A549 (cell line): ENCODE results near the gene HTRA2. TPM values are rescaled to one million over a fixed set of nuclear protein-coding genes. Genes with fewer than 3 reads are reported as not detected.

Experiments
- ATOH8 ChIP-seq: fragments of 250-450 bp; sonication (Bioruptor Pico); IDR thresholded peaks from 2 replicates; pipeline ENCODE4 v1.5.0; 2020; ENCODE audit warnings: low read depth, mild to moderate bottlenecking, moderate library complexity
- BCL3 ChIP-seq: fragments of >200 bp; sonication (Bioruptor Twin); formaldehyde crosslinking; IDR thresholded peaks from 3 replicates; pipeline ENCODE4 v1.6.1; 2016
- CBX2 ChIP-seq: fragments of 200-600 bp; sonication (generic); IDR thresholded peaks from 2 replicates; pipeline ENCODE4 v1.6.1; 2016; ENCODE audit warnings: low read depth, mild to moderate bottlenecking, borderline replicate concordance
- CBX8 ChIP-seq: fragments of 200-600 bp; sonication (generic); IDR thresholded peaks from 2 replicates; pipeline ENCODE4 v1.6.1; 2016
- CHD4 ChIP-seq: fragments of 200-600 bp; sonication (generic); IDR thresholded peaks from 2 replicates; pipeline ENCODE4 v1.6.1; 2016; ENCODE audit warnings: antibody characterized with exemption, mild to moderate bottlenecking, borderline replicate concordance
- EHMT2 ChIP-seq: fragments of 200-600 bp; sonication (generic); IDR thresholded peaks from 2 replicates; pipeline ENCODE4 v1.6.1; 2016; ENCODE audit warnings: antibody characterized with exemption, low read depth, mild to moderate bottlenecking, moderate library complexity
- EP300 ChIP-seq, 2 experiments: fragments of >200 bp; sonication (Bioruptor Twin); formaldehyde crosslinking; IDR thresholded peaks; 2 replicates in 1 of 2; 3 replicates in 1 of 2; pipeline ENCODE4 v1.6.1; 2016 to 2017
- ESRRA ChIP-seq: fragments of 150-350 bp; IDR thresholded peaks from 2 replicates; pipeline ENCODE4 v1.6.1; 2014; ENCODE audit warnings: mild to moderate bottlenecking, low read length, borderline replicate concordance
- FOSB ChIP-seq: fragments of 250-450 bp; sonication (Bioruptor Pico); IDR thresholded peaks from 2 replicates; pipeline ENCODE4 v1.5.0; 2020; ENCODE audit warnings: mild to moderate bottlenecking, moderate library complexity
- FOSL2 ChIP-seq, 2 experiments: fragments of 450-650 bp in 1 of 2; fragments of >200 bp in 1 of 2; sonication (Bioruptor Twin) in 1 of 2; formaldehyde crosslinking; IDR thresholded peaks; 2 replicates each; pipeline versions ENCODE4 v1.5.0 to v1.6.1; 2016 to 2020; ENCODE audit warnings: mild to moderate bottlenecking in 1 of 2, moderate library complexity in 1 of 2
- GATA3 ChIP-seq: IDR thresholded peaks from 2 replicates; pipeline ENCODE4 v1.6.1; 2012; ENCODE audit warnings: borderline replicate concordance
- HDAC2 ChIP-seq: fragments of 200-600 bp; sonication (generic); IDR thresholded peaks from 2 replicates; pipeline ENCODE4 v1.6.1; 2016
- HES2 ChIP-seq: fragments of >200 bp; sonication (Bioruptor Twin); formaldehyde crosslinking; IDR thresholded peaks from 2 replicates; pipeline ENCODE4 v1.6.1; 2016
- HOXA7 ChIP-seq: fragments of 250-450 bp; sonication (Bioruptor Pico); IDR thresholded peaks from 2 replicates; pipeline ENCODE4 v1.5.0; 2020; ENCODE audit warnings: mild to moderate bottlenecking, moderate library complexity
- JUN ChIP-seq, 2 experiments: fragments of >200 bp; sonication (Bioruptor Twin); formaldehyde crosslinking; IDR thresholded peaks; 2 replicates in 1 of 2; 3 replicates in 1 of 2; pipeline ENCODE4 v1.6.1; 2016 to 2017
- JUNB ChIP-seq: fragments of >200 bp; sonication (Bioruptor Twin); formaldehyde crosslinking; IDR thresholded peaks from 2 replicates; pipeline ENCODE4 v1.6.1; 2016
- KDM1A ChIP-seq: fragments of 200-600 bp; sonication (generic); IDR thresholded peaks from 2 replicates; pipeline ENCODE4 v1.6.1; 2016; ENCODE audit warnings: low read depth, mild to moderate bottlenecking
- KDM5A ChIP-seq: fragments of 200-600 bp; sonication (generic); IDR thresholded peaks from 2 replicates; pipeline ENCODE4 v1.6.1; 2016; ENCODE audit warnings: antibody characterized with exemption, mild to moderate bottlenecking
- MAFK ChIP-seq: fragments of 450-650 bp; IDR thresholded peaks from 2 replicates; pipeline ENCODE4 v1.6.1; 2014; ENCODE audit not compliant: partially characterized antibody
- MAZ ChIP-seq: fragments of 150-350 bp; IDR thresholded peaks from 2 replicates; pipeline ENCODE4 v1.6.1; 2014; ENCODE audit warnings: antibody characterized with exemption, low read depth, low read length, borderline replicate concordance
- MYC ChIP-seq: IDR thresholded peaks from 2 replicates; pipeline ENCODE4 v1.6.1; 2012; ENCODE audit warnings: mild to moderate bottlenecking, inconsistent platforms, low read length, improper control_type of control experiment, borderline replicate concordance
- NR3C1 ChIP-seq: fragments of >200 bp; sonication (Bioruptor Twin); formaldehyde crosslinking; IDR thresholded peaks from 3 replicates; pipeline ENCODE4 v1.6.1; 2017
- POLR2A ChIP-seq: IDR thresholded peaks from 2 replicates; pipeline ENCODE4 v1.6.1; 2012; ENCODE audit warnings: mild to moderate bottlenecking, low read length
- POLR2AphosphoS2 ChIP-seq: conservative IDR thresholded peaks from 2 replicates; pipeline ENCODE4 v1.6.1; 2012; ENCODE audit warnings: low read length, improper control_type of control experiment, inconsistent platforms
- RARB ChIP-seq: fragments of 250-450 bp; sonication (Bioruptor Pico); IDR thresholded peaks from 2 replicates; pipeline ENCODE4 v1.8.0; 2021; ENCODE audit warnings: mild to moderate bottlenecking, moderate library complexity
- RCOR1 ChIP-seq: fragments of 150-350 bp; IDR thresholded peaks from 2 replicates; pipeline ENCODE4 v1.6.1; 2014; ENCODE audit warnings: antibody characterized with exemption, low read length, low read depth
- TP53 ChIP-seq: fragments of 250-450 bp; sonication (Bioruptor Pico); IDR thresholded peaks from 2 replicates; pipeline ENCODE4 v1.5.0; 2021; ENCODE audit warnings: mild to moderate bottlenecking, moderate library complexity
- ZC3H11A ChIP-seq: fragments of 450-650 bp; IDR thresholded peaks from 2 replicates; pipeline ENCODE4 v1.6.1; 2014; ENCODE audit warnings: antibody characterized with exemption, mild to moderate bottlenecking
- ZFP36 ChIP-seq: fragments of 450-650 bp; IDR thresholded peaks from 2 replicates; pipeline ENCODE4 v1.6.1; 2014; ENCODE audit warnings: borderline replicate concordance; ENCODE audit not compliant: partially characterized antibody
- ZNF302 ChIP-seq: fragments of 250-450 bp; sonication (Bioruptor Pico); IDR thresholded peaks from 2 replicates; pipeline ENCODE4 v1.9.0; 2021; ENCODE audit warnings: inconsistent platforms, mild to moderate bottlenecking, moderate library complexity
- ZSCAN20 ChIP-seq: fragments of 250-450 bp; sonication (Bioruptor Pico); IDR thresholded peaks from 2 replicates; pipeline ENCODE4 v1.8.0; 2022; ENCODE audit warnings: mild to moderate bottlenecking, moderate library complexity
- polyA plus RNA-seq, 4 experiments: library from polyadenylated mRNA; depleted of rRNA in 3 of 4; stranded (reverse); fragments of >200 nt; fragmentation: RNase III in 1 of 4; extraction: RNeasy Plus Mini Kit Qiagen cat#74134 plus additional on column Dnase treatment in 1 of 4; gene quantifications; 2 replicates in 3 of 4; 3 replicates in 1 of 4; pipeline ENCODE4 v1.2.3, GENCODE V29; 2011 to 2017
- TF ChIP-seq, protein P1 (sequence below): IDR thresholded peaks from 2 replicates; pipeline ENCODE4 v1.6.1; 2012
- TF ChIP-seq, protein P2 (sequence below): fragments of 250-450 bp; sonication (Bioruptor Pico); IDR thresholded peaks from 2 replicates; pipeline ENCODE4 v1.5.0; 2021; ENCODE audit warnings: mild to moderate bottlenecking, moderate library complexity, borderline replicate concordance

The HTRA2 gene
- polyA plus RNA-seq, 2 of the 4 experiments (the other 2 are of a cell fraction): 28.7 to 36.5 TPM

GRCh38 chr2:74502720-74503505 is 26.8 kb upstream of the HTRA2 start (continued):
- no peak for TF ChIP-seq HDAC2
- TF ChIP-seq KDM1A: no peak
- TF ChIP-seq, protein P1, sequence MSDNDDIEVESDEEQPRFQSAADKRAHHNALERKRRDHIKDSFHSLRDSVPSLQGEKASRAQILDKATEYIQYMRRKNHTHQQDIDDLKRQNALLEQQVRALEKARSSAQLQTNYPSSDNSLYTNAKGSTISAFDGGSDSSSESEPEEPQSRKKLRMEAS: peak; percentile 79
- no peak for TF ChIP-seq MAFK
- no peak for TF ChIP-seq HOXA7
- TF ChIP-seq ZC3H11A: no peak
- TF ChIP-seq NR3C1: no peak
- TF ChIP-seq MYC: no peak
- no peak for TF ChIP-seq ZNF302
- no peak for TF ChIP-seq EP300 (IDR thresholded peaks at IDR 0.05)
- no peak for TF ChIP-seq ZSCAN20 (CRISPR knock-in tag)
- TF ChIP-seq POLR2AphosphoS2: no peak
- no peak for TF ChIP-seq CBX8
- TF ChIP-seq POLR2A: peak; percentile 29; the same call in 1 of the 2 replicates
- TF ChIP-seq RARB (CRISPR knock-in tag): no peak
- no peak for TF ChIP-seq ESRRA
- no peak for TF ChIP-seq TP53 (CRISPR knock-in tag)
- TF ChIP-seq, protein P2, sequence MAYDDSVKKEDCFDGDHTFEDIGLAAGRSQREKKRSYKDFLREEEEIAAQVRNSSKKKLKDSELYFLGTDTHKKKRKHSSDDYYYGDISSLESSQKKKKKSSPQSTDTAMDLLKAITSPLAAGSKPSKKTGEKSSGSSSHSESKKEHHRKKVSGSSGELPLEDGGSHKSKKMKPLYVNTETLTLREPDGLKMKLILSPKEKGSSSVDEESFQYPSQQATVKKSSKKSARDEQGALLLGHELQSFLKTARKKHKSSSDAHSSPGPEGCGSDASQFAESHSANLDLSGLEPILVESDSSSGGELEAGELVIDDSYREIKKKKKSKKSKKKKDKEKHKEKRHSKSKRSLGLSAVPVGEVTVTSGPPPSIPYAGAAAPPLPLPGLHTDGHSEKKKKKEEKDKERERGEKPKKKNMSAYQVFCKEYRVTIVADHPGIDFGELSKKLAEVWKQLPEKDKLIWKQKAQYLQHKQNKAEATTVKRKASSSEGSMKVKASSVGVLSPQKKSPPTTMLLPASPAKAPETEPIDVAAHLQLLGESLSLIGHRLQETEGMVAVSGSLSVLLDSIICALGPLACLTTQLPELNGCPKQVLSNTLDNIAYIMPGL (CRISPR knock-in tag): no peak
- TF ChIP-seq KDM5A: no peak
- no peak for TF ChIP-seq JUNB
- no peak for TF ChIP-seq ATOH8 (CRISPR knock-in tag)
- TF ChIP-seq ZFP36: no peak
- TF ChIP-seq JUN (IDR thresholded peaks at IDR 0.05): peak in 1 of 2 experiments; percentile 38; a peak in 1 of 5 replicates
- TF ChIP-seq EHMT2: no peak
- no peak; the same call in 2 of the 3 replicates for TF ChIP-seq BCL3
- TF ChIP-seq MAZ: no peak
- TF ChIP-seq HES2: no peak
- TF ChIP-seq CHD4: no peak
- TF ChIP-seq FOSL2 (IDR thresholded peaks at IDR 0.05): peak; percentile 38; the same call in 1 of the 2 replicates
- peak; percentile 86 for TF ChIP-seq FOSL2 (CRISPR knock-in tag; IDR thresholded peaks at IDR 0.05)
- TF ChIP-seq CBX2: no peak
- TF ChIP-seq FOSB (CRISPR knock-in tag): no peak
- no peak; the same call in 1 of the 2 replicates for TF ChIP-seq GATA3
- no peak for TF ChIP-seq RCOR1
